GM18870 (cell line): ENCODE data around the gene ZNF414.

Experiments used
- ATAC-seq: cut with Tn5 transposase; IDR thresholded peaks from one replicate; pipeline ENCODE4 v1.9.1; 2021; ENCODE audit warnings: moderate library complexity; ENCODE audit not compliant: unreplicated experiment

Gene ZNF414

GRCh38 chr19:8468761-8469373 is 45.1 kb downstream of the ZNF414 start:
- ATAC-seq, result no peak

- no peak for ATAC-seq
These were observed 45.8 kb downstream of the ZNF414 start for GRCh38 chr19:8468124-8468523.

GRCh38 chr19:8466018-8466417 is 47.9 kb downstream of the ZNF414 start:
- ATAC-seq, result no peak

GRCh38 chr19:8463365-8463764 is 50.6 kb downstream of the ZNF414 start:
- ATAC-seq, result no peak

- ATAC-seq, result no peak
These were observed 51.4 kb downstream of the ZNF414 start for GRCh38 chr19:8462571-8462970.

- no peak for ATAC-seq
These were observed 52.1 kb downstream of the ZNF414 start for GRCh38 chr19:8461891-8462290.

- ATAC-seq, result no peak
These were observed 52.6 kb downstream of the ZNF414 start for GRCh38 chr19:8461376-8461775.

GRCh38 chr19:8460516-8461298 is 53.3 kb downstream of the ZNF414 start:
- no peak for ATAC-seq
